GM08714 (cell line): ENCODE results near the gene PEX26.
"Not testable (repeated sequence)": the region's sequence is repeated elsewhere in the genome, so short reads cannot be mapped to it uniquely, and the experiment has no call there.

Experiments
- H3K4me3 ChIP-seq: fragments of 200-500 bp; sonication (Bioruptor generic); 2 replicates; pipeline ENCODE4 v1.5.1; 2014; ENCODE audit warnings: mild to moderate bottlenecking, low read length, inconsistent platforms
- ZNF274 ChIP-seq: IDR thresholded peaks from 2 replicates; pipeline ENCODE4 v1.6.1; 2012; ENCODE audit warnings: mild to moderate bottlenecking, low read depth, low read length

PEX26 gene

DNA sequence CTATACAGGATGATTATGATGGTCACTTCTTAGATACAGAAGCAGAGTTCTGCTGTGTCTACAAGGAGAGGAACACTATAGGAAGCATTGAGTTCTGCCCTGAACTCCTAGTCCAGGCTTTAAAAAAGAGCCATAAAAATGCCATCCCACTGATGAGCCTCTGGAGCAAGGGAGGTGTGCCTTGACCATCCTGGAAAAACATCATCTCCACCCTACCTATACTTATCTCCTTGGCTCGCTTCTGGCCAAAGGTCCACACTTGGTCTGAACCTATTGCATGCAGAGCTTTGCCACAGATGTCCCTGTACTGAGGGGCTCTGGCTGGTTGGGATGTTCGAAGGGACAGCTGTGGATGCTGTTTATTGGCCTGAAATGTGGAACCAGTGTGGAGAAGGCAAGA, 4.3 kb upstream of the PEX26 start:
- no peak for TF ChIP-seq ZNF274
- no peak overlapping the region for H3K4me3 ChIP-seq

- not testable (repeated sequence) for H3K4me3 ChIP-seq
These were observed 3.9 kb upstream of the PEX26 start for GRCh38 chr22:18073927-18074326.

DNA sequence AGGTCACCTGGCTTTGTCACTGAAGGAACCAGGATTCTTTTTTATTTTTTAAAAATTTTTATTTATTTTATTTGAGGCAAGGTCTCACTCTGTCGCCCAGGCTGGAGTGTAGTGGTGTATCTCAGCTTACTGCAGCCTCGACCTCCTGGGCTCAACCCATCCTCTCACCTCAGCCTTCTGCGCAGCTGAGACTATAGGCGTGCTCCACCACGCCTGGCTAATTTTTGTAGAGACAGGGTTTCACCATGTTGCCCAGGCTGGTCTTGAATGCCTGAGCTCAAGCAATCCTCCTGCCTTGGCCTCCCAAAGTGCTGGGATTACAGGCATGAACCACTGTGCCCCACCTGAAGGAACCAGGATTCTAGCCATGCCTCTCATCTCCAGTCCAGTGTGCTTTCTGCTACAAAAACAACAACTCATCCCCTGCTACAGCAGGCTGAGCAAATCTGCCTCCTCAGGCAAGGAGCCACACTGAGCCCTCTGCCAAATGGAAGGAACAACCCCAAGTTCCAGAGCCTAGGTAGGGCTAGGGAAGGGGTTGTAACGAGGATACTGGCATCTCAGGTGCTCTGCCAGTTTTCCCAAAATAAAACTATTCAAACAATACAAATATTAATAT, 2.6 kb upstream of the PEX26 start:
- TF ChIP-seq ZNF274 = no peak
- no peak overlapping the region for H3K4me3 ChIP-seq

DNA sequence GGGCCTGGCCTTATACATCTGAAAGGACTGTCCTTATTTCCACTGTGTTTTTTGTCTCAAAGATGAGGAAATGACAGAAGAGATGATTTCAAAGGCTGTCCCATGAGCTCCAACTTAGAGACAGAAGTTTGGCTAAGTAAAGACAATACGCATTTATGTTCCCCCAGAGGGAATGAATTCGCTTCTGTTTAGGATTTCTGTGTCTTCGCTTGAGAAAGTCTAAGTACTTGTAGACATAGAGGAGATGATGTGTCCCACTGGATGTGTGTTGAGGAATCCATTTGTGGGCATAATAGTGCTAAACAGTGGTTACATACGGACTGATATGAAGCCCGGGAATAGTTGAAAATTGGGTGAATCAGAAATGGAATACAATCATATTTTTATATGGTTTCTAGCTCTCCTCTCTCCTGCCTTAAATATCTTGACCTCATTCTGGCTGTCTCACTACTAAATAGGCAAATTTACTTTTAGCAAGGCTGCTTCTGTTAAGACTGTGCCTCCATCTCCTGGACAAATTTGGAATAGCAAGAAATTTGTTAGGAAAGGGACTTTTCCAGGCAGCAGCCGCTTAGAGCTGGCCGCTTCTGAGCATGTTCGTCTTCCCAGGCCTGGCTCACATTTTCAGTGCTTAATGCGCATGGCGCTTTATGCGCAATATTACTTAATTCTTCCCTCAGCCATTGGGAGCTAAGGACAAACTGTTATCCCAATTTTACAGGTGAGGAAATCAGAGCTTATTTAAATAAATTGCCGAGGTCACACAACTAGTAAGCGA, 1.9 kb upstream of the PEX26 start:
- no peak overlapping the region for H3K4me3 ChIP-seq
- TF ChIP-seq ZNF274 = no peak

DNA sequence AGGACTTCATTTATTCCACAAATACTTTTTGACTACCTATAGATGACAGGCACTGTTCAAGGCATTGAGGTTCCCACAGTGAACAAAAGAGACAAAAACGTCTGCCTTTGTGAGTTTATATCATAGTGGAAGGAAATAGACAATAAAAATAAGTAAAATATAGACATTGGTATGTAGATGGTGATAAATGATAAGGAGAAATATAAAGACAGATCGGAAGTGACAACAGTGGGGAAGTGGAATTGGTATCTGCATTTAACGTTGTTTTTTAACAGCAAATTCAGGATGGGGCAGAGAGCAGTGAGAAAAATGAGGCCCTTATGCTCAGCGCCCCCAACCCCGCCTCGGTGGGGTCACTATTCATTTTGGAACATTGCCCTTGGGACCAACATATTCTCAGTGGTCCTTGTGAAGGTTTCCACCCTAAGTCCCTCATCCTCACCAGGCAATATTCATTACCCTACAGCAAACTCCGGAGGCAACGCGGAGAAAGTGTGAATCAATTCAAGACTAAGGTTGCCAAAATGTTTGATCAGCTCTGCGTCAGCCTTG, 627 bp upstream of the PEX26 start:
- TF ChIP-seq ZNF274 = no peak
- H3K4me3 ChIP-seq = peak overlapping the region; percentile 88

- no peak for TF ChIP-seq ZNF274
- peak overlapping the region; percentile 75 for H3K4me3 ChIP-seq
These were observed 695 bp downstream of the PEX26 start for GRCh38 chr22:18078329-18079041.

- peak overlapping the region; percentile 3; the same call in 1 of the 2 replicates for H3K4me3 ChIP-seq
- no peak for TF ChIP-seq ZNF274
These were observed 2.0 kb downstream of the PEX26 start for GRCh38 chr22:18079706-18080233.

- no peak for TF ChIP-seq ZNF274
- no peak overlapping the region for H3K4me3 ChIP-seq
These were observed 3.6 kb downstream of the PEX26 start for GRCh38 chr22:18081416-18081815.

- TF ChIP-seq ZNF274 = no peak
- H3K4me3 ChIP-seq = no peak overlapping the region
These were observed 4.7 kb downstream of the PEX26 start for GRCh38 chr22:18082467-18082866.

GRCh38 chr22:18083406-18083805, 5.6 kb downstream of the PEX26 start:
- no peak overlapping the region for H3K4me3 ChIP-seq
- no peak for TF ChIP-seq ZNF274

- H3K4me3 ChIP-seq = no peak overlapping the region
- TF ChIP-seq ZNF274 = no peak
These were observed 7.4 kb downstream of the PEX26 start for GRCh38 chr22:18085188-18085587.

GRCh38 chr22:18087350-18087855, 9.6 kb downstream of the PEX26 start:
- no peak overlapping the region for H3K4me3 ChIP-seq
- TF ChIP-seq ZNF274 = no peak

GRCh38 chr22:18088825-18089568, 11.2 kb downstream of the PEX26 start:
- H3K4me3 ChIP-seq = no peak overlapping the region
- TF ChIP-seq ZNF274 = no peak

DNA sequence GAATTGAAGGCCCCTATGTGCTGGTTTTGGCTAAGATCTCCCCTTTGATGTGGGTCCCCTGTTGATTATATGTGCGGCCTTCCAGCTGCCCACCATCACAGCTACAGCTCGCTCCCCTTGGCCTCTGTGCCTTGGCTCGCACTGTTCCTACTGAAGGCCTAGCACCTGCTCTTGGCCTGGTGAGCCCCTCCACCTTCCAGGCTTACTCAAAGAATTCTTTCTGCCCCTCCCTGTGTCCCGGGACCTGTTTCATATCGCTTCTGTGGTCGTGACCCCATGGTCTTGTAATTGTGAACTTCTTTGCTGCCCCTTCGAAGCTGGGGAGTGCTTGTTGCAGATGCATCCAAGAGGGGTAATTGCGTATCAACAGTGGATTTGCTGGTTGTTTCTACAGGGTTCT, 12.5 kb downstream of the PEX26 start:
- TF ChIP-seq ZNF274 = no peak
- no peak overlapping the region for H3K4me3 ChIP-seq
